Stimulated activated CD8-positive, alpha-beta memory T cell treated with anti-CD3 and anti-CD28 coated beads, Interleukin-4, amount 100 ng/mL, for 48 hours (primary cell): ENCODE data around the gene CLTC.
"Not testable (repeated sequence)": the region's sequence is repeated elsewhere in the genome, so short reads cannot be mapped to it uniquely, and the experiment has no call there.

Experiments used
- DNase-seq: peaks from one replicate; pipeline ENCODE4 v3.0.0-alpha.2; 2020

Gene CLTC

DNA sequence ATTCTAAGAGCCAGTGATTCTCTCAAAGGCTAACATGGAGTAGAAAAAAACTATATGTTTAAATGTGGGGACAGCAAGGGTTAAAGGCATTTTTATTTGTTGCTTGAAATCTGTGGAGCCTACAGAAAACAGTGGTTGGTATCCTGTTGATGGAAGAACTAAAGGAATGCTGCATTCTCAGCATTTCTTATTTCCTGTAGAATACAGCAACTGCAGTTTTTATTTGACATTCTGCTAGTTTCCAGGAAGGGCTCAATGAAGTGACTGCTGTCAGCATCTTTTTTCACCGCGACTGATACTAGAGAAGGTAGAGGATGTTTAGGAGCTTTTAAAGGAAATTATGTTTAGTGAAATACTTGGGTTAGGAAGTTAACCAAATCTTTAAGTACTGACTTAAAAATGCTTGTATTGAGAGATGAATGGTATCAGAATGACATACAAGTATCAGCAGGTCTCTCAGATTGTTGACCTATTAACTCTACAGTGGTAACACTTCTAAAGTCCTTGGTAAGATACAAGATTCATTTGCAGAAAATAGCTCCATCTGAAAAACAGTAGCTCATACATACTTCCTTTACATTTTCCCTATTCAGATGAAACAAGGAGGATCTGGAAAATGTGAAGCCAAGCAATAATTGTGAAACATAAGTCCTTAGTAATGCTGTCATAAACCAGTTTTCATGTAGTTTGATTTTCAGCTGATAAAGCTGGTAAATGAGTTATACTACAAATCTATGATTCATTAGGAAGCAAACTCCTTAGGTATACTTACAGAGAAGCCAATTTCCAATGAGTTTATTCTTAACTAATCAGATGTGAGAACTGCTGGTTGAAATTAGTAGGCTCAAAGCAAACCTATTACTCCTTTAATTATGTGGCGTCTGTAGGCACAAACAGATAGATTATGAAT is 15.2 kb downstream of the CLTC start:
- DNase-seq: no peak

DNA sequence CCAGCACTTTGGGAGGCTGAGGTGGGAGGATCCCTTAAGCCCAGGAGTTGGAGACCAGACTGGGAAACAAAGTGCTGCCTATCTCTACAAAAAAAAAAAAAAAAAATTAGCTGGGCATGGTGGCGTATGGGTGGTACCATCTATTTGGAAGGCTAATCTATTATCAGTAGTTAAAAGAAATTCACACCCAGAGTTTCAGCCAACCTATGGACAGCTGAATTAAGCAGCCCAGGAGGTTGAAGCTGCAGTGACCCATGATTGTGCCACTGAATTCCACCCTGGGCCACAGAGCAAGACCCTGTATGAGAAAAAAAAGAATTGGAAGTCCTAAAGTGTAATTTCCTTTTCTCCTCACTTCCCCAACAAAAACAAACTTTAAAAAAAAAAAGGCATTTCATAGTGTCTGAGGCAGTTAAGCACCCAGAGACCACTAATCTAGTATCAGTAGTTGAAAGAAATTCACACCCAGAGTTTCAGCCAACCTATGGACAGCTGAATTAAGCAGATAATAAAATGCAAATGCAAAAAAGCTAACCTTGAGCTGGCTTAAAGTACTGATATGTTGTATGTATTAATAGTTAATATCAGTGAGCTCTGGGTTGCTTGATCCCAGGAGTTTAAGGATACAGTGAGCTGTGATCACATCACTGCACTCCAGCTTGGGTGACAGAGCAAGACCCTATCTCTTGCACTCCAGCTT is 18.1 kb downstream of the CLTC start:
- DNase-seq: no peak

DNA sequence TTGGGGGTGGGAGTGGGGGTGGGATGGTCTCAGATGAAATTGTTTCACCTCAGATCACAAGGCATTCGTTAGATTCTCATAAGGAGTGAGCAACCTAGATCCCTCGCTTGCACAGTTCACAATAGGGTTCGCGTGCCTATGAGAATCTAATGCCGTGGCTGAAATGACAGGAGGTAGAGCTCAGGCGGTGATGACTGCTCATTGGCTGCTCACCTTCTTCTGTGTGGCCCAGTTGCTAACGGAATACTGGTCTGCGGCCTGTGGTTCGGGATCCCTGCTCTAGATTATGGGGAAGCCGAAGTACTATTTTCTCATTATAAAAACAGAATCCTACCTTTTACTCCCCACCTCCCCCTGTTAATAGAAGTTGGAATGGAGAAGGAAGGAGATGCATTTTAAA is 18.9 kb downstream of the CLTC start:
- no peak for DNase-seq

DNA sequence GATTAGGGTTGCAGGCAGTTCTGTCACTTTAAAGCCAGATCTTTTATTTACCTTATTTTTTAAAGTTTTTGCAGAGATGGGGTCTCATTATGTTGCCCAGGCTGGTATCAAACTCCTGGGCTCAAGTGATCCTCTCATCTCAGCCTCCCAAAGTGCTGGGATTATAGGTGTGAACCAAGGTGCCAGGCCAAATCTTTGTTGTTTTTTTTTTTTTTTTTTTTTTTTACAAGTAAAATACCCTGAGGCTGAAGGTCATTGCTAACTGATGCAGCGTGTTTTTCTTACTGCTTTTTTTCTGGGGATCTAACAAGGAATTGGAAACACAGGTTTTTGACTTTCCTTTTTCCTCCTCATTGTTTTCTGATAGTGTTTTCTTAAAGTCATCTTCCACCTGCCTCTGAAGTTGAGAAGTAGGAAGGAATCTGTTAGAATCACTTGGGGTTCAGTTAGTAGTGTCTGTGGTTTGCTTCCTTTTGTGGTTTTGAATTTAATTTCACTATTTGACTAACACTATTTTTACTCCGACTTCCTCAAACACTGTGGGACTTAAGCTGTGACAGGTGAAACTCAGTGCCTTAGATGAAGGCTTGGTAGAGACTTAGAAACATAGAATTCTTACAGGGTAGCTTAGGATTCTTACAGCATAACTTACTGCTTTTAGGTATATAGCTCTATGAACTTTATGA is 22.2 kb downstream of the CLTC start:
- no peak for DNase-seq

DNA sequence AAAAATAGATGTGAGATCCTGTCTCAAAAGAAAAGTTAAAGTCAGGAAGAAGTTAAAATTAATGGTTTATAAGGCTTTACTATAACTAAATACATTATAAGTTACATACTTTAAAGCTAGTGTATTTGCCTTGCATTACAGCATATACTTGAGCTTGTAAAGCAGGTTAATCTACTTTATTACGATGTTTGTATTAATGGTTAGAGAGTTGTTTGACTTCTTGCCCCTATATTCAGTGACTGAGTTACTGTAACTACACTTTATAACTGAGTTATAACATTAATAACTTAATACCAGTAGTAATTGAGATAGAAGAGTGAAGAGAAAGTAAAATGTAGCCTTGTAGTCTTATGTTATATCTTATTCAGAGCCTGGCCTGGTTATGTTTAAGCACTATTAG is 22.9 kb downstream of the CLTC start:
- DNase-seq: no peak

DNA sequence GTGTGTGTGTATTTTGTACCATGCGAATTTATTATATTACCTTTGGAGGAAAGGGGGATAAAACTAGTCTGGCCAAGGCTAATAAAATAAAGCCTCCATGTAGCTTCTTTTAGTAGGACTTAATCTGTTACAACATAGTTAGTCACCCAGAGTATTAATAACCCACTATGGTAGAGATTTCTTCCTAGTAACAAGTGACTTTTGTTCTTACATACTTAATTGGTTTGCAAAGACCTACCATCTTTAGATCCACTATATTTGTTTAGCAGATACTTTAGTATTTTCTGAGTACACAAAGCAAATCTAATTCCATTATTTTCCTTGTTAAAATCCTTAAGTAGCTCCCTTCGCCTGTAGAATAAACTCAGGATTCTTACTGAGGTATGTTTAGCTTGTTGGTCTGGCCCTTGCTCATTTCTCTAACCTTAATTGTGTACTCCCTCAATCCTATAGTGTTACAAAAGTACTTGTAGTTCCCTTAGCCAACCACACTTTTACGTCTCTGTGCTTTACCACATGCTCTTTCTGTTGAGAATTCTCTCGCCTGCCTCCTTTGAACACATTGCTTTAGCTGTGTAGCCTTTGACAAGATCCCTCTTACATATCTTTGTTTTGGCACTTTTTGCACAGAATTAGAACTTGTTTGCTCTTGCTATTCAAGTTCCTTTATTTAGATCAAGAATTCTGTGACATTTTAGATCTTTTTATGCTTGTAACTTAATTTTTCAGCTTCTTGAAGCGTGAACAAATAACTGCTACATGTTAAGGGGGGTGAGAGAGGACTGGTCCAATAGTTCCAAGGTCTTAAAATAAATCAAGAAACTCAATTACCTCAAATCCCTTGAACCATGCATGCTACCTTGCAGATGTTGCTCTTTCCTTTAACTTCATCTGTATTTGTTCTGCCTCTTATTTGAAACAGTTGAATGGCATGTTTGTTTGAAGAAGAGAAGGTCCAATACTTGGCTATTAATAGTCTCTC is 23.8 kb downstream of the CLTC start:
- DNase-seq: no peak

DNA sequence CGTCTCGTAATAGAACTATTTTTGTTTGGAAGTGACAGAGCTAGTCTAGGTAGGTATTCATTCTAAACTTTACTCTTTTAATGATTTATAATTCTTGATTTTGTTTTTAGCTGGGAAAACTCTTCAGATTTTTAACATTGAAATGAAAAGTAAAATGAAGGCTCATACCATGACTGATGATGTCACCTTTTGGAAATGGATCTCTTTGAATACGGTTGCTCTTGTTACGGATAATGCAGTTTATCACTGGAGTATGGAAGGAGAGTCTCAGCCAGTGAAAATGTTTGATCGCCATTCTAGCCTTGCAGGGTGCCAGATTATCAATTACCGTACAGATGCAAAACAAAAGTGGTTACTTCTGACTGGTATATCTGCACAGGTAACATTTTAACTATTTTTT is 27.6 kb downstream of the CLTC start:
- DNase-seq: no peak

DNA sequence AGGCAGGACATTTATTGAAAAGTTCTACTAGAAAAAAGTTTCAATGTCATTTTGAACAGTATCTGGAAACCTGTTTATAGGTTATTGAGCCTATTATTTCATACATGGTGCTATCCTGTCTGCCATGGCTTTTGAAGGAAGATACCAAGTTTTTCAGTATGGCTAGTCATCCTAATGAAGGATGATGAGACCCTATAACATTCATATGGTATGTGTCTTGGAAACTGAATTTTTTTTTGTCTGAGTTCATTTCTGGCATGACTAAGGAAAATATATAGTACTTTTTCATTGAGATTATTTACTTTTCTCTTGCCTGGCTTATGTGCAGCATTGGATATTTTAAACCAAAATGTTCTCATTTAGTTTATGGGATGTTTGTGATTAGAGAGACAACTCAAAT is 30.2 kb downstream of the CLTC start:
- no peak for DNase-seq

DNA sequence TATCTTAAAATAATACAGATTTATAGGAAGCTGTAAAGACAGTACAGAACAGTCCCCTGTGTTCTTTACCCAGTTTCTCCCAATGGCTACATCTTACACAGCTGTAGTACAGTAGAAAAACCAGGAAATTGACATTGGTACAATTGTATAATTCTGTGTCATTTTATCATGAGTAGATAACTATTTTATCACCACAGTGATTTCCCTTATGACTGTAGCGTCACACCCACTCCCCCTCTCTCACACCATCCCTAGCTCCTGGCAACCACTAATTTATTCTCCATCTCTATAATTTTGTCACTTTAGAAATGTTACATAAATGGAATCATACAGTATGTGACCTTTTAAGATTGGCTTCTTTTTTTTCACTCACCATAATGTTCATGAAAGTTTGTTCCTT is 30.9 kb downstream of the CLTC start:
- DNase-seq: no peak

DNA sequence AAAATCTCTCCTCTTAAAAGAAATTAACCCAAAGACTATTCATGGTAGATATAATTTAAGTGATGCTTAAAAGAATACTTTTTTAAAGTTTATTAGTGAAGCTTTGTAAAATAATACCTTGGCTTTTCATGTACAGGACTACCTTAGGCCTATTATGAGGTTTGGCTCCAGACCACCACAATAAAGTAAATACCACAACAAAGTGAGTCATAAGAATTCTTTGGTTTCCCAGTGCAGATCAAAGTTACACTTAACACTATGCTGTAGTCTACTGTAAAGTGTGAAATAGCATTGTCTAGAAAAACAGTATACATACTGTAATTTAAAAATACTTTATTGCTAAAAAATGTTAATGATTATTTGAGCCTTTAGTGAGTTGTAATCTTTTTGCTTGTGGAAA is 31.7 kb downstream of the CLTC start:
- no peak for DNase-seq

DNA sequence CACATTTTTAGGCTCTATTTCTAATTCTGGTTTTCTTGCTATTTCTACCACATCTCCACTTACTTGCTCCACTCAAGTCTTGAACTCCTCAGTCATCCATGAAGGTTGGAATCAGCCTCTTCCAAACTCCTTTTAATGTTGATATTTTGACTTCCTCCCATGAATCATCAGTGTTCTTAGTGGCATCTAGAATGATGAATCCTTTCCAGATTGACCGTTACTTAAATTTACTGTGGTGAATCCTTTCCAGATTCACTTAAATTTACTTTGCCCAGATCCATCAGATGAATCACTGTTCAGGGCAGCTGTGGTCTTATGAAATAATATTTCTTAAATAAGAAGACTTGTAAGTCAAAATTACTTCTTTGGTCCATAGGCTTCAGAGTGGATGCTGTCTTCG is 32.4 kb downstream of the CLTC start:
- no peak for DNase-seq

DNA sequence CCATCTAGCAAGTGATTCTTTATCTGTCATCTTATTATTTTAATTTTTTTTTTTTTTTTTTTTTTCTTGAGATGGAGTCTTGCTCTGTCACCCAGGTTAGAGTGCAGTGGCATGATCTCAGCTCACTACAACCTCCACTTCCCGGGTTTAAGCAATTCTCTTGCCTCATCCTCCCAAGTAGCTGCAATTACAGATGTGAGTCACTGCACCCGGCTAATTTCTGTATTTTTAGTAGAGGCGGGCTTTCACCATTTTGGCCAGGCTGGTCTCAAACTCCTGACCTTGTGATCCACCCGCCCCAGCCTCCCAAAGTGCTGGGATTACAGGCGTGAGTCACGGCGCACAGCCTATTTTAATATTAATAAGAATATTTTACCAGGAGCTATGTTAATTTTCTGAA is 36.9 kb downstream of the CLTC start:
- not testable (repeated sequence) for DNase-seq

DNA sequence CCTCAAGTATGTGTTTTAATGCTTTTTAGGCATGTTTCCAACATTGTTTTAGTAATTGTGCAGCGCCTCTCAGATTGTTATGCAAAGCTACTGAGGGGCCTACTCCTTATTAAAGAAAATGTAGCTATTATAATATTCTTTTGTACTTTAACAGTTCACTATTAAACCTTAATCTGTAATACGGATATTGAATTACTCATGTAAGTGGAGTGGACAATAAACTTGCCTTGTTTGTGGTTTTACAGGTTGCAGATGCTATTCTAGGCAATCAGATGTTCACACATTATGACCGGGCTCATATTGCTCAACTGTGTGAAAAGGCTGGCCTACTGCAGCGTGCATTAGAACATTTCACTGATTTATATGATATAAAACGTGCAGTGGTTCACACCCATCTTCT is 46.5 kb downstream of the CLTC start:
- no peak for DNase-seq

DNA sequence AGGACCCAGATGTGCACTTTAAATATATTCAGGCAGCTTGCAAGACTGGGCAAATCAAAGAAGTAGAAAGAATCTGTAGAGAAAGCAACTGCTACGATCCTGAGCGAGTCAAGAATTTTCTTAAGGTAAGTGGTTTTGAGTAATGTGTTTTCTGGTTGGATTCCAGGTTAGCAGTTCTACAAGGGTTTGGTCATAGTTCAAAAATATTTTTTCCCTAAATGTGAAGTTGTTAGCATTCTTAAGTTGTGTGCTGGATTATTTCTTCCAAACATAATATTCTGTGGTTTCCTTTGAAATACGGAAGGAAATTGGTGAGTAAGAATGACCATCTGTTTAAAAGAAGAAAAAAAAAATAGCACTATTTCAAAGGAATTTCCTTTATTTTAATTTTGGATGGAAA is 49.1 kb downstream of the CLTC start:
- DNase-seq: no peak

DNA sequence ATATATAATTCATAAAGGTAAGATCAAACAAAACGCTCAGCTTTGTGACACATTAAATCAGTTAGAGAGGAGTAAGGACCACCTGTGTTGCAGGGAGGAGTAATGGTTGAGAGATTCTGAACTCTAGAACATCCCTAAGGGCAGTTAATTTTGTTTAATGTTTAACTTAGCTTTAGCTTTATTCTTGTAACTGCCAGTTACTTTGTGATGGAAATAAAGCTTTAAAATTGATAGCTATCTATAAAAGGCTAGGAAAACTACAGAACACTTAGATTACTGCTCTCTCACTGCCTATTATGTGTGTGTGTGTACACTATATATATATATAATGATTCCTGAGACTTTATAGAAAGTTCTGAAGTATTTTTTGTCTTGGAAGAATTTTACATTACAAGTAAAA is 49.7 kb downstream of the CLTC start:
- DNase-seq: no peak

DNA sequence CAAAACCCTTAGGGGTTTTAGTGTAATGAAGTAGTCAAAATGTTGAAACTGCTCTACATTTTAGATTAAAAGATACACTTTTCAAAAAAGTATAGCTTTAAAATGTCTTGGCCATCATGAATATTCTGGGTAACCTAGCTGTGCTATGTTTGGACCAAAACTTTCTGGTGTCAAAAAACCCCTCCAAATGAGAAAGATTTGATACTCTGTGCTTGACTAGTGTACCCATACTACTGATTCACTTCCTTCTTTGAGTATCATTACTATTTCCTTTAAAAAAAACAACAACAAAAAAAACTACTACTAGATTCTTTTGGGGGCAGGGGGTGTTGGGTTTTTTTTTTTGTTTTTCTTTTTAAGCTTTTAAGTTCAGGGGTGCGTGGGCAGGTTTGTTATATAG is 50.2 kb downstream of the CLTC start:
- DNase-seq: no peak

DNA sequence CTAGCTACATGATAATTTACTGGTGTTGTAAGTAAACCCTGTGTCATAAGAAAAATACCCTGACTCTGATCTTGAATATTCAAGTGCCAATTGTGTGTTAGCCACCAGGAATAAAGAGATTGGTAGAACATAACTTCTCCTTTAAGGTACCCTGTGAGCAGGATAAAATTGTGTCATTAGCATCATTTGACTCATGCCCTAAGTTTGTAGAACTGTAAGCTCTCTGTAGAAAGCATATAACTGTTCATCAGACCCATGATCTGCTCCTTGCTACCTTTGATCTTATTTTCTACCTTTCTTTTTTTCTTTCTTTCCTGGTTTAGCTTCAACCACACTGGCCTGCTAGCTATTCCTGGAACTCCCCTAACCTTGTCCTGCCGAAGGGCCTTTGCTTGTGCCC is 51.7 kb downstream of the CLTC start:
- no peak for DNase-seq

DNA sequence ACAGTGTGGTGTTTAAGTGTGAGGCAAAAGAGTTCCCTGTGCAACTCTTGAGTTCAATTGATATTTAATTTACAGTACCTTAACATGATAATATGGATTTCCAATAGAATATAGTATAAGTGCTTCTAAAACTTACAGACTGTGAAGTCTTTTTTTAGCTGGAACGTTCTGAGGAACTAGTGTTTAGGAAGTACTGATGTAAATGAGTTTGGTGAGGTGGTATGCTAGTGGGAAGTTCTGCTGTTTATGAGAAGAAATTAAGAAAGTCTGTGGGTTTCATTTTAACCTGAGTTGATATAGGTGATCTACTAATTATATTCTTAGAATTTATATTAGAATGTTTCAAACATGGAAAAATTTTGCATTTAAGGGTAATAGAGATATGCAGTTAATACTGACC is 55.5 kb downstream of the CLTC start:
- no peak for DNase-seq

DNA sequence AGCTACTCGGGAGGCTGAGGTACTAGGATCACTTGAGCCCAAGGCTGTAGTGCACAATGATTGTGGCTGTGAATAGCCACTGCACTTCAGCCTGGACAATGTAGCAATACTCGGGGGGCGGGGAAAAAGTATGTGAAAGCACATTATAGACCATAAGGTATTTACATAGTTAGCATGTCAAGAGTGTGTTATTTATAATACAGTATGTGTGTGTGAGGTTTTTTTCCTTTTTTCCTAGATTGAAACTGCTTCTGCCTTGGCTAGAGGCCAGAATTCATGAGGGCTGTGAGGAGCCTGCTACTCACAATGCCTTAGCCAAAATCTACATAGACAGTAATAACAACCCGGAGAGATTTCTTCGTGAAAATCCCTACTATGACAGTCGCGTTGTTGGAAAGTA is 57.0 kb downstream of the CLTC start:
- no peak for DNase-seq

DNA sequence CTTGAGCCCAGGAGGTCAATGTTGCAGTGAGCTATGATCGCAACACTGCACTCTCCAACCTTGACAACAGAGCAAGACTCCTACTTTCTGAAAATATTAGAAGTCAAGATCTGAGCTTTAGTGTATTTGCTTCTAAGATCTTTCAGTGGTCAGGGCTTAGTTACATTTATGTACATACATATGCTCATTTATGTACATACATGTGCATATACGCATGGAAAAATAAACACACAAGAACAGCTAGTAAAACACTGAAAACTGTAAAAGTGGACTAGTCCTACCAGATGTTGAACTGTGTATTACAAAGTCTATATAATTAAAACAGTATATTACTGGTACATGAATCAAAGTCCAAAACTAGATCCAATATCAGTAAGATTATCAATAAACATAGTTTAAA is 59.2 kb downstream of the CLTC start:
- no peak for DNase-seq

DNA sequence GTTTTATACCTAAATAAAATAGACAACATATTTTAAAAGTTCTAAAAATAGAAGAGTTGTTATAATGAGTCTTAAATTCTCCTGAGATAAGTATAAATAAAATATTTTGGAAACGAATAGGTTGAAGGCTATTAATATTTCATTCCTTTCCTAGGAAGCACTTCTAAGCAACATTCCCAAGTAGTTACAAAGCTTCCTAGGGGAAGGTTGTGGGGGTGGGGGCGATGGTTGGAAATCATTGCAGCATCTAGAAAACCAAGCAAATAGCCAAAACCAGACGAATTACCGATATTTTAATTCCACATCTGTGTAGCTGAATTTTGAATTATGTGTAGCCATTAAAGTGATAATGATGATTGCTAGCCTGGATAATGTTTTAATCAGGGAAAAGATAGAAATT is 60.6 kb downstream of the CLTC start:
- no peak for DNase-seq

DNA sequence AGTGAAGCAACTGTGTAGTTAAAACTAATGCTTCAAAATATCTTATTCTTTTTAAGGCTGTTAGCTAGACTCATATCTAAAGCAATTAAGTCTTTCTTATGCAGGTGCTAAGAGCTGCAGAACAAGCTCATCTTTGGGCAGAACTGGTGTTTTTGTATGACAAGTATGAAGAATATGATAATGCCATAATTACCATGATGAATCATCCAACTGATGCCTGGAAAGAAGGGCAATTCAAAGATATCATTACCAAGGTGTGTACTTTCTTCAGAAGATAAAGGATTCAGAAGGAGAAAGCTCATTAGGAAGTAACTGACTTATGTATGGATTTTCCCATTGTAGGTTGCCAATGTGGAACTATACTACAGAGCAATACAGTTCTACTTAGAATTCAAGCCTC is 63.6 kb downstream of the CLTC start:
- DNase-seq: no peak

DNA sequence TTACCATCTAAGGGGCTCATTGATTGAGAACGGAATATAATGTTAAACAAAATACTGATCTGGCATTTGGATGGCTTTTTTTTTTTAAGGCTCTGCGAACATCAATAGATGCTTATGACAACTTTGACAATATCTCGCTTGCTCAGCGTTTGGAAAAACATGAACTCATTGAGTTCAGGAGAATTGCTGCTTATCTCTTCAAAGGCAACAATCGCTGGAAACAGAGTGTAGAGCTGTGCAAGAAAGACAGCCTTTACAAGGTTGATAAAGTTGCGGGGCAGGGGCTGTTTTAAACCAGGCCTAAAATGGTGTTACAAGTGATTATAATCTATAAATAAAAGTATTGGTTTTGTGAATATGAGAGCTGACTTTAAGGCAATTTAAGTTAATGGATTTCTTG is 65.3 kb downstream of the CLTC start:
- DNase-seq: no peak
